NT2/D1 (cell line): ENCODE results near the gene WAPL.

Experiments used
- SUZ12 ChIP-seq: IDR thresholded peaks from 2 replicates; pipeline ENCODE4 v1.6.1; 2011; ENCODE audit not compliant: insufficient read length, insufficient read depth; ENCODE audit errors: extremely low read depth
- YY1 ChIP-seq: IDR thresholded peaks from 2 replicates; pipeline ENCODE4 v1.6.1; 2011; ENCODE audit not compliant: insufficient read length, insufficient read depth

DNA sequence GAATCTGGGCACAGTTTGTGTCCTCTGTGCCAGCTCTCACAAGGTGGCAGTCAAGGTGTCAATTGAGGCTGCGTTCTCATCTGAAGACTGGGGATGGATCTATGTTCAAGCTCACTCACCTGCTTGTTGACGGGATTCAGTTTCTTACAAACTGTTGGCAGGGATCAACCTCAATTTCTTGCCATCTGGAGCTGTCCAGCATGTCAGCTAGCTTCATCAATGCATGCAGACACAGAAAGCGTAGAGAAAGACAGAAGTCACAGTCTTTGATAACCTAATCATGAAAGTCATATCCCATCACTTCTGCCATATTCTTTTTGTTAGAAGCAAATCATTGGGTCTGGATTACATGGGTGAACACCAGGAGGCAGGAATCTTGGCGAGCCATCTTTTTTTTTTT lies 32.0 kb upstream of the WAPL start:
- TF ChIP-seq YY1 (no peak), SUZ12 (no peak)
